Stomach (tissue), 9 donors: Measurements from ENCODE around the gene SIM1. TPM values are rescaled to one million over a fixed set of nuclear protein-coding genes. Genes with fewer than 3 reads are reported as not detected.

ENCODE experiments used
- DNase-seq, 2 donors: peaks; one replicate each; pipeline versions ENCODE4 v3.0.0 to v3.0.0-alpha.2; 2013 to 2019
- H3K27ac ChIP-seq, 5 donors: fragments of 200-600 bp in 4 of 5; sonication (generic) in 4 of 5; one replicate each; pipeline ENCODE4 v1.5.1; 2013 to 2019; ENCODE audit warnings: mild to moderate bottlenecking in 1 of 5, moderate library complexity in 1 of 5
- H3K27me3 ChIP-seq, 3 donors: fragments of 200-600 bp; sonication (generic); one replicate each; pipeline ENCODE4 v1.5.1; 2017 to 2019; ENCODE audit warnings: mixed run types in 1 of 3
- H3K36me3 ChIP-seq, 4 donors: fragments of 200-600 bp; sonication (generic); 1 replicate in 3 of 4; 2 replicates in 1 of 4; pipeline ENCODE4 v1.5.1; 2016 to 2019
- H3K4me1 ChIP-seq, 4 donors: fragments of 200-600 bp; sonication (generic); one replicate each; pipeline ENCODE4 v1.5.1; 2016 to 2019
- H3K4me3 ChIP-seq, 4 donors: fragments of 200-600 bp; sonication (generic) in 3 of 4; one replicate each; pipeline ENCODE4 v1.5.1; 2016 to 2019; ENCODE audit warnings: mild to moderate bottlenecking in 1 of 4
- H3K9me3 ChIP-seq, 4 donors: fragments of 200-600 bp; sonication (generic); one replicate each; pipeline ENCODE4 v1.5.1; 2016 to 2019
- CTCF ChIP-seq, 7 experiments: fragments of 450-650 bp in 4 of 7; fragments of 200-600 bp in 3 of 7; sonication (generic) in 3 of 7; IDR thresholded peaks; one replicate each; pipeline ENCODE4 v1.5.1; 2016 to 2019; ENCODE audit warnings: antibody characterized with exemption in 7 of 7, control low read depth in 2 of 7, mild to moderate bottlenecking in 1 of 7
- EP300 ChIP-seq: sonication (generic); formaldehyde crosslinking; IDR thresholded peaks from one replicate; pipeline ENCODE4 v1.6.1; 2017; ENCODE audit warnings: antibody characterized with exemption
- POLR2A ChIP-seq, 4 donors: fragments of 450-650 bp; IDR thresholded peaks; one replicate each; pipeline ENCODE4 v1.6.1; 2016; ENCODE audit warnings: antibody characterized with exemption in 4 of 4, control low read depth in 2 of 4, mild to moderate bottlenecking in 1 of 4, moderate library complexity in 1 of 4
- POLR2AphosphoS5 ChIP-seq, 3 donors: sonication (generic); formaldehyde crosslinking; IDR thresholded peaks; one replicate each; pipeline ENCODE4 v1.6.1; 2016; ENCODE audit warnings: antibody characterized with exemption in 3 of 3
- WGBS, 5 donors: extraction: QIAGEN DNeasy Blood & Tissue Kit in 3 of 5; methylation state at CpG; one replicate each; pipeline versions ENCODE4 v1.1.5 to v1.1.7; 2013 to 2018; 5-methylcytosine and 5-hydroxymethylcytosine counted together
- intact Hi-C: fragments of 100-400 bp; cut with DNase I; formaldehyde crosslinking; loops from one replicate; pipeline ENCODE4 v1.15.1; 2023; ENCODE audit warnings: low total_unique reads
- polyA plus RNA-seq, 3 donors: library from polyadenylated mRNA; stranded (reverse); fragments of 200-250 nt; gene quantifications; one replicate each; pipeline ENCODE4 v1.2.3, GENCODE V29; 2013
- total RNA-seq, 5 donors: library from RNA; depleted of rRNA; stranded (reverse); fragments of >200 nt; gene quantifications; one replicate each; pipeline versions ENCODE4 v1.1.0 to v1.2.3, GENCODE V29; 2014 to 2016
- donor health status: healthy with polysubstance abuse.
- donor health status: Bipolar disorder and iron deficiency.
- donor health status: healthy.

The SIM1 gene
- total and polyA plus RNA-seq, 8 donors, result 0.43 TPM; not detected in 7

DNA sequence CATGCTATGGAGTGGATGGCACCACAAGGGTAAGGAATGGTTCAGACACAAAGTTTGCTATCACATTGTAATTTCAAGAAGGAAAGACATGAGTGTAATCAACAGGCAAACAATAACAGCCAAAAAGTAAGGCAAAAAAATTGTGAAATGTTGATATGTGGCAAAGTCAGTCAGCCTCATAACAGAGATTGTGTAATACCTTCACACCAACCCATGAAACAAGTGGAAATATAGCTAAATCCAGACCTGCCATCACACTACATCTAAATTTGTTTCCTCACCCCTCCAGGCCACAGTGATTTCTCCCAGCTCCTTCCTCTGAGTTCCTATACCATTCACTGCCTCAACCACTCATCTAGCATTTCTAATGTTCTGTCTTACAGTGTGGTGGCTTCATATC, 37.3 kb downstream of the SIM1 start:
- peaks cover 0 to 1% (median 0%) of the 10 kb centered on the region in 3 donors for H3K27me3 ChIP-seq
- H3K36me3 ChIP-seq, result no peaks in the 10 kb centered on the region
- TF ChIP-seq CTCF (IDR thresholded peaks at IDR 0.05) (no peak), EP300 (no peak), POLR2AphosphoS5 (IDR thresholded peaks at IDR 0.05) (no peak), POLR2A (IDR thresholded peaks at IDR 0.05) (no peak)
- intact Hi-C loops, result no loop called here
- no peak overlapping the region for H3K4me3 ChIP-seq
- DNase-seq, result no peak
- no peaks in the 10 kb centered on the region for H3K9me3 ChIP-seq
- H3K27ac ChIP-seq, result no peak overlapping the region
- H3K4me1 ChIP-seq, result peaks cover 0 to 18% (median 15%) of the 10 kb centered on the region in 4 donors

- H3K4me3 ChIP-seq, result peak overlapping the region in 1 of 4 donors; percentile 12
Observed at GRCh38 chr6:100426744-100427338, 37.9 kb downstream of the SIM1 start.

DNA sequence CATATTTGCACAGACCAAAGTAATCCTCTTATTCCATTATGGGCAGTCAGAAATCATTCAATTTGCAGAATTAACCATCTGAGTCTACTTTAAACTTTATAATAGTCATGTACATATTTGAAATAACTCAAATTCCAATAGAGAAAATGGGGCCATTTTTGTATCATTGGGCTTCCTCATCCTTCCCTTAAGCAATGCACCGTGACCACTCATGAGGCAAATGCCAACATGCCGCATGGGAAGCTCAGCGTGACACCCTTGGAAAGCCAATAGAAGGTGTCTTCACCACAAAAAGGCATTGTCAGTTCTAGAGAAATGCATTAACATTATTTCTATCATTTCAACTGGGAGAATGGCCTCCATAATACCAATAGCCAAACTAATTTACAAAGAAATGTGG, 38.5 kb downstream of the SIM1 start:
- H3K27me3 ChIP-seq, result no peaks in the 10 kb centered on the region
- DNase-seq, result no peak
- H3K27ac ChIP-seq, result no peak overlapping the region
- H3K9me3 ChIP-seq, result no peaks in the 10 kb centered on the region
- intact Hi-C loops, result no loop called here
- no peak overlapping the region for H3K4me3 ChIP-seq
- WGBS, 5 donors, result 67 to 93% (median 80%) methylated on average over 3 of the region's 3 CpGs
- H3K4me1 ChIP-seq, result peaks cover 0 to 6% (median 5%) of the 10 kb centered on the region in 4 donors
- H3K36me3 ChIP-seq, result no peaks in the 10 kb centered on the region
- no peak for TF ChIP-seq CTCF (IDR thresholded peaks at IDR 0.05)
- no peak for TF ChIP-seq POLR2A (IDR thresholded peaks at IDR 0.05)
- no peak for TF ChIP-seq POLR2AphosphoS5 (IDR thresholded peaks at IDR 0.05)
- no peak for TF ChIP-seq EP300

More at GRCh38 chr6:100426744-100427338, 37.9 kb downstream of the SIM1 start:
- H3K27ac ChIP-seq, result no peak overlapping the region
- intact Hi-C loops, result no loop called here
- no peaks in the 10 kb centered on the region for H3K27me3 ChIP-seq
- H3K36me3 ChIP-seq, result no peaks in the 10 kb centered on the region
- 32 to 61% (median 53%) methylated on average over 10 of the region's 10 CpGs for WGBS, 5 donors
- no peaks in the 10 kb centered on the region for H3K9me3 ChIP-seq
- TF ChIP-seq CTCF (IDR thresholded peaks at IDR 0.05), result no peak
- TF ChIP-seq POLR2A (IDR thresholded peaks at IDR 0.05), result no peak
- no peak for TF ChIP-seq EP300
- TF ChIP-seq POLR2AphosphoS5 (IDR thresholded peaks at IDR 0.05), result no peak
- peaks cover 0 to 12% (median 10%) of the 10 kb centered on the region in 4 donors for H3K4me1 ChIP-seq
- DNase-seq, result no peak

- intact Hi-C loops, result no loop called here
- DNase-seq, result no peak
Observed at GRCh38 chr6:100420711-100421110, 44.0 kb downstream of the SIM1 start.

More at GRCh38 chr6:100420711-100421110, 44.0 kb downstream of the SIM1 start:
- Histone ChIP-seq H3K9me3 (no peaks in the 10 kb centered on the region), H3K27ac (no peak overlapping the region), H3K36me3 (no peaks in the 10 kb centered on the region), H3K27me3 (peaks cover 0 to 3% (median 0%) of the 10 kb centered on the region in 3 donors), H3K4me3 (no peak overlapping the region), H3K4me1 (no peaks in the 10 kb centered on the region)
- TF ChIP-seq POLR2AphosphoS5 (IDR thresholded peaks at IDR 0.05) (no peak), POLR2A (IDR thresholded peaks at IDR 0.05) (no peak), EP300 (no peak), CTCF (IDR thresholded peaks at IDR 0.05) (no peak)
- 44 to 62% (median 51%) methylated on average over 3 of the region's 3 CpGs for WGBS, 5 donors
